Panc1 (cell line): ENCODE data around the gene GRAMD4. TPM values are rescaled to one million over a fixed set of nuclear protein-coding genes. Genes with fewer than 3 reads are reported as not detected.

ENCODE experiments used
- ATAC-seq: fragments of 200-7000 bp; cut with Tn5 transposase; 2 replicates; pipeline ENCODE4 v1.9.1; 2020; ENCODE audit warnings: mild to moderate bottlenecking, moderate library complexity
- BruUV-seq: library from RNA; stranded (reverse); fragments of 400-500 nt; replicated peaks from 2 replicates; lab custom pipeline; 2021; lab: Mats Ljungman, UMichigan
- CTCF ChIA-PET: fragments of 300-600 bp; sonication (Branson Sonifier 250); formaldehyde crosslinking; loops from one replicate; lab custom pipeline; 2022; ENCODE audit warnings: antibody characterized with exemption; lab: Charles Lee
- POLR2A ChIA-PET: fragments of 300-600 bp; sonication (Branson Sonifier 250); formaldehyde crosslinking; loops from one replicate; lab custom pipeline; 2022; ENCODE audit warnings: antibody characterized with exemption; lab: Charles Lee
- DNase-seq: peaks from one replicate; pipeline ENCODE4 v3.0.0-alpha.2; 2010; ENCODE audit warnings: low read depth, low spot score
- H3K27ac ChIP-seq: 2 replicates; pipeline ENCODE4 v1.5.1; 2011; ENCODE audit warnings: mild to moderate bottlenecking, low read length, inconsistent platforms
- H3K27me3 ChIP-seq: fragments of 200-500 bp; sonication (Bioruptor generic); 2 replicates; pipeline ENCODE4 v1.6.0; 2014; ENCODE audit warnings: low read length, inconsistent platforms; ENCODE audit not compliant: control insufficient read depth, insufficient read depth
- H3K36me3 ChIP-seq: fragments of 200-500 bp; sonication (Bioruptor generic); 2 replicates; pipeline ENCODE4 v1.5.1; 2014; ENCODE audit warnings: inconsistent platforms, mild to moderate bottlenecking, low read length, moderate library complexity; ENCODE audit not compliant: control insufficient read depth, insufficient read depth
- H3K4me1 ChIP-seq: 2 replicates; pipeline ENCODE4 v1.5.1; 2011; ENCODE audit warnings: inconsistent platforms, mild to moderate bottlenecking, low read length, moderate library complexity; ENCODE audit not compliant: control insufficient read depth, insufficient read depth
- H3K4me3 ChIP-seq, 2 experiments: 2 replicates each; pipeline ENCODE4 v1.5.1; 2011 to 2012; ENCODE audit warnings: low read depth in 2 of 2, low read length in 2 of 2, mild to moderate bottlenecking in 2 of 2, inconsistent platforms in 1 of 2, moderate library complexity in 1 of 2
- H3K9me3 ChIP-seq: fragments of 200-500 bp; sonication (Bioruptor generic); 2 replicates; pipeline ENCODE4 v1.5.1; 2014; ENCODE audit warnings: low read depth, mild to moderate bottlenecking, inconsistent platforms, low read length, moderate library complexity; ENCODE audit not compliant: control insufficient read depth, insufficient read depth
- POLR2AphosphoS5 ChIP-seq: IDR thresholded peaks from 2 replicates; pipeline ENCODE4 v1.6.1; 2012; ENCODE audit warnings: mild to moderate bottlenecking, low read depth, low read length, moderate library complexity
- SIN3A ChIP-seq: IDR thresholded peaks from 2 replicates; pipeline ENCODE4 v1.6.1; 2012; ENCODE audit warnings: low read depth, mild to moderate bottlenecking, low read length, moderate library complexity, borderline replicate concordance; ENCODE audit not compliant: insufficient read depth
- TCF7L2 ChIP-seq: IDR thresholded peaks from 2 replicates; pipeline ENCODE4 v1.6.1; 2011; ENCODE audit warnings: mild to moderate bottlenecking, low read depth, low read length, inconsistent platforms
- in situ Hi-C: cut with HindIII; loops from 2 replicates; pipeline ENCODE4 v1.10.0; 2016; ENCODE audit warnings: low sequenced_read_pairs, low pct_unique_long_range_greater_than_20kb
- intact Hi-C: fragments of 100-400 bp; cut with micrococcal nuclease; formaldehyde crosslinking; loops from one replicate; pipeline ENCODE4 v1.10.0; 2022; ENCODE audit not compliant: unreplicated experiment
- total RNA-seq: library from RNA; stranded (reverse); gene quantifications from one replicate; pipeline ENCODE4 v1.2.1, GENCODE V29; 2021; ENCODE audit not compliant: unreplicated experiment
- TF ChIP-seq, protein P1 (sequence below), 2 experiments: IDR thresholded peaks; 2 replicates each; pipeline ENCODE4 v1.6.1; 2011 to 2012; ENCODE audit warnings: low read depth in 2 of 2, control low read depth in 1 of 2, low read length in 1 of 2, mild to moderate bottlenecking in 1 of 2, moderate library complexity in 1 of 2; ENCODE audit not compliant: insufficient read depth in 1 of 2
- TF ChIP-seq, protein P2 (sequence below): fragments of 450-650 bp; IDR thresholded peaks from 2 replicates; pipeline ENCODE4 v1.5.1; 2017; ENCODE audit warnings: mild to moderate bottlenecking

The GRAMD4 gene
- total RNA-seq, 1 experiment from 2014 or later, result 30.8 TPM

DNA sequence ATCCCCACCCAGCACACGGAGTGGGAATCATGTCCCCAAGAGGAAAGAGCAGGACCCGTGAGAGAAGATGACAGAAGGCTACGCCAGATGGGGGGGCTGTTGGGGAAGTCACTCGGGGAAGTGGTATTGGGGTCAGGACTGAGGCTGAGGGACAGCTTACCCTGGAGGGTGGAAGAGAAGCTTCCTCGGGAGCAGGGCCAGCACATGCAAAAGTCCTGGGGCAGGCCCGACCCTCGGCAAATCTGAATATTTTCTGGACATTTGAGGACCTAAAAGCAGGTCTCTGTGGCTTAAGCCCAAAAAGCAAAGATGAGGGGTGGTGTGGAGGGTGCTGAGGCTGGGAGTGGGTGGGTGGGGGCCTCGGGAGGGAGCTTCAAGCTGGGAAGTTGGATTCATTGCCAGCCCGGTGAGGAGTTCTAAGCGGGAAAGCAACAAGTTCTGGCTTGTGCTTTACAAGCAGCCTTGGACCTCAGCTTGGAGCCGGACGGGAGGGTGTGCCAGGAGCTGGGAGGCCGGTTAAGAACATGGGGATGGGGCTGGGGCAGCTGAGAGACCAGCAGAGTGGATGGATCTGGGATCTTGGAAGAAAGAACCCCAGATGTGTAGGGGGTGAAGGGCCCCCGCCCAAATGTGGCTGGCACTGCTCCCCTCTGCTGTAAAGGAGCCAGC, 34.9 kb downstream of the GRAMD4 start:
- ATAC-seq, result no peak
- Histone ChIP-seq H3K4me1 (no peaks in the 10 kb centered on the region; the same call in none of the 2 replicates), H3K27me3 (no peaks in the 10 kb centered on the region), H3K4me3 (no peak overlapping the region), H3K9me3 (no peaks in the 10 kb centered on the region), H3K36me3 (no peaks in the 10 kb centered on the region), H3K27ac (no peak overlapping the region)
- ChIA-PET POLR2A (no interaction called here), CTCF (no interaction called here)
- in situ Hi-C loops, result no loop called here
- no TSS peak for BruUV-seq
- no peak for TF ChIP-seq SIN3A
- TF ChIP-seq TCF7L2, result no peak
- TF ChIP-seq, protein P1, sequence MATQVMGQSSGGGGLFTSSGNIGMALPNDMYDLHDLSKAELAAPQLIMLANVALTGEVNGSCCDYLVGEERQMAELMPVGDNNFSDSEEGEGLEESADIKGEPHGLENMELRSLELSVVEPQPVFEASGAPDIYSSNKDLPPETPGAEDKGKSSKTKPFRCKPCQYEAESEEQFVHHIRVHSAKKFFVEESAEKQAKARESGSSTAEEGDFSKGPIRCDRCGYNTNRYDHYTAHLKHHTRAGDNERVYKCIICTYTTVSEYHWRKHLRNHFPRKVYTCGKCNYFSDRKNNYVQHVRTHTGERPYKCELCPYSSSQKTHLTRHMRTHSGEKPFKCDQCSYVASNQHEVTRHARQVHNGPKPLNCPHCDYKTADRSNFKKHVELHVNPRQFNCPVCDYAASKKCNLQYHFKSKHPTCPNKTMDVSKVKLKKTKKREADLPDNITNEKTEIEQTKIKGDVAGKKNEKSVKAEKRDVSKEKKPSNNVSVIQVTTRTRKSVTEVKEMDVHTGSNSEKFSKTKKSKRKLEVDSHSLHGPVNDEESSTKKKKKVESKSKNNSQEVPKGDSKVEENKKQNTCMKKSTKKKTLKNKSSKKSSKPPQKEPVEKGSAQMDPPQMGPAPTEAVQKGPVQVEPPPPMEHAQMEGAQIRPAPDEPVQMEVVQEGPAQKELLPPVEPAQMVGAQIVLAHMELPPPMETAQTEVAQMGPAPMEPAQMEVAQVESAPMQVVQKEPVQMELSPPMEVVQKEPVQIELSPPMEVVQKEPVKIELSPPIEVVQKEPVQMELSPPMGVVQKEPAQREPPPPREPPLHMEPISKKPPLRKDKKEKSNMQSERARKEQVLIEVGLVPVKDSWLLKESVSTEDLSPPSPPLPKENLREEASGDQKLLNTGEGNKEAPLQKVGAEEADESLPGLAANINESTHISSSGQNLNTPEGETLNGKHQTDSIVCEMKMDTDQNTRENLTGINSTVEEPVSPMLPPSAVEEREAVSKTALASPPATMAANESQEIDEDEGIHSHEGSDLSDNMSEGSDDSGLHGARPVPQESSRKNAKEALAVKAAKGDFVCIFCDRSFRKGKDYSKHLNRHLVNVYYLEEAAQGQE (IDR thresholded peaks at IDR 0.05; ENCODE audit: insufficient read depth in 1 of 2, low read depth in 2 of 2, low read length in 1 of 2), result no peak
- TF ChIP-seq, protein P2, sequence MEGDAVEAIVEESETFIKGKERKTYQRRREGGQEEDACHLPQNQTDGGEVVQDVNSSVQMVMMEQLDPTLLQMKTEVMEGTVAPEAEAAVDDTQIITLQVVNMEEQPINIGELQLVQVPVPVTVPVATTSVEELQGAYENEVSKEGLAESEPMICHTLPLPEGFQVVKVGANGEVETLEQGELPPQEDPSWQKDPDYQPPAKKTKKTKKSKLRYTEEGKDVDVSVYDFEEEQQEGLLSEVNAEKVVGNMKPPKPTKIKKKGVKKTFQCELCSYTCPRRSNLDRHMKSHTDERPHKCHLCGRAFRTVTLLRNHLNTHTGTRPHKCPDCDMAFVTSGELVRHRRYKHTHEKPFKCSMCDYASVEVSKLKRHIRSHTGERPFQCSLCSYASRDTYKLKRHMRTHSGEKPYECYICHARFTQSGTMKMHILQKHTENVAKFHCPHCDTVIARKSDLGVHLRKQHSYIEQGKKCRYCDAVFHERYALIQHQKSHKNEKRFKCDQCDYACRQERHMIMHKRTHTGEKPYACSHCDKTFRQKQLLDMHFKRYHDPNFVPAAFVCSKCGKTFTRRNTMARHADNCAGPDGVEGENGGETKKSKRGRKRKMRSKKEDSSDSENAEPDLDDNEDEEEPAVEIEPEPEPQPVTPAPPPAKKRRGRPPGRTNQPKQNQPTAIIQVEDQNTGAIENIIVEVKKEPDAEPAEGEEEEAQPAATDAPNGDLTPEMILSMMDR, result no peak
- no peak for TF ChIP-seq POLR2AphosphoS5
- intact Hi-C loops, result no loop called here
- no peak for DNase-seq

DNA sequence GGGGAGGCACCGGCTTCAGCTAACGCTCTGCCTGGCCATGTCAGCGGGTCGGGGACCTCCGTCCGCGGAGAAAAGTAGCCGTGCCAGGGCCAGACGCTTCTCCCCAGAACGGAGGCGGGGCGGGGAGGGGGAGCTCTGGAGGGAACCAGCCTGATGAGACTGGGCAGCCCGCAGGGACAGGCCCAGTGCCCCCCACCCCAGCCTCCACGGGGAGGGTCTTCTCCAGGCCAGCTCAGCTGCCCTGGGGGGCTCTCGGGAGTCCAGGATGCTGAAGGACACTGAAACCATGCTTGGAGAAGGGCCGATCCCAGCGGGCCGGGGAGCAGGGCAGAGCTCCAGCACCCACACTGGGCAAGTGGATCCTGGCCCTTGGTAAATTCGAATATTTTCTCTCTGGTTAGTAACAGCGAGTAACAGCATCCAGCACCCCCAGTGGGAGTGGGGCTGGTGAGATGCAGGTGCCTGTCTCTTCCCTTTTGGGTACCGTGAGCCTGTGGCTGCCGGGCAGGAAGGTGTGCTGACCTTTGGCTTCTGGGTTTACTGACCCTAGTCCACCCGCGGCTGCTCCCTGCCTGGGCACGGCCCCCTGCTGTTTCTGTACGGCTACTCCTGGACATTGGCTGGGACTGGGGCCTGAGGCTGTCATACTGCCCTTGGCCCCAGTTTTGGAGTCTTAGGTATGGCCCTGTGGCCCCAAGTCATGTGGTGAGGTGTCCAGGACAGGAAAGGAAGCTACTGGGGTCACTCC, 35.8 kb downstream of the GRAMD4 start:
- TF ChIP-seq, protein P1 (IDR thresholded peaks at IDR 0.05; ENCODE audit: insufficient read depth in 1 of 2, low read depth in 2 of 2, low read length in 1 of 2), result no peak
- TF ChIP-seq TCF7L2 (no peak), POLR2AphosphoS5 (no peak), SIN3A (no peak)
- TF ChIP-seq, protein P2, result no peak
- ChIA-PET CTCF (interaction anchor here (0.6 kb wide), 1 partner anchor 147 kb away, joined by 5 read pairs; no protein-coding TSS in a partner anchor), POLR2A (no interaction called here)
- BruUV-seq, result no TSS peak
- no peaks in the 10 kb centered on the region for H3K9me3 ChIP-seq
- intact Hi-C loops, result no loop called here
- no peak for ATAC-seq
- in situ Hi-C loops, result no loop called here
- H3K27me3 ChIP-seq, result no peaks in the 10 kb centered on the region
- H3K4me1 ChIP-seq, result no peaks in the 10 kb centered on the region; the same call in none of the 2 replicates
- no peak overlapping the region for H3K4me3 ChIP-seq
- no peaks in the 10 kb centered on the region for H3K36me3 ChIP-seq
- no peak overlapping the region for H3K27ac ChIP-seq
- DNase-seq, result no peak
